ENCODE data around the gene GNPTAB. TPM values are rescaled to one million over a fixed set of nuclear protein-coding genes. Genes with fewer than 3 reads are reported as not detected.
A peak's percentile ranks its signal among the peaks of the same experiment; 100 is the strongest.
"Not testable (repeated sequence)": the region's sequence is repeated elsewhere in the genome, so short reads cannot be mapped to it uniquely, and the experiment has no call there.

Gene GNPTAB
- total RNA-seq, 2 donors from 2014 or later: 22.2 to 48.0 TPM

- ATAC-seq: peak; percentile 36 to 46
- peaks cover 0 to 10% of the 10 kb centered on the region in 2 donors for H3K36me3 Mint-ChIP-seq
- peaks cover 4 to 12% of the 10 kb centered on the region in 2 donors for H3K9me3 Mint-ChIP-seq
- no peak for DNase-seq (ENCODE audit: low spot score in 2 of 2)
- no peak overlapping the region for H3K27ac Mint-ChIP-seq
These were observed 26.3 kb upstream of the GNPTAB start for GRCh38 chr12:101857043-101857558.

GRCh38 chr12:101856614-101857013, 25.9 kb upstream of the GNPTAB start:
- H3K27ac Mint-ChIP-seq; ATAC-seq; DNase-seq (ENCODE audit: low spot score in 2 of 2); H3K36me3 Mint-ChIP-seq: not testable (repeated sequence)
- peaks cover 4 to 12% of the 10 kb centered on the region in 2 donors for H3K9me3 Mint-ChIP-seq

GRCh38 chr12:101855976-101856375, 25.2 kb upstream of the GNPTAB start:
- Mint-ChIP-seq H3K36me3 (peaks cover 0 to 10% of the 10 kb centered on the region in 2 donors), H3K9me3 (peaks cover 4 to 12% of the 10 kb centered on the region in 2 donors), H3K27ac (peak overlapping the region; percentile 4 to 63)
- no peak for DNase-seq (ENCODE audit: low spot score in 2 of 2)
- ATAC-seq: no peak

- Mint-ChIP-seq H3K36me3 (peaks cover 0 to 10% of the 10 kb centered on the region in 2 donors), H3K9me3 (peaks cover 4 to 12% of the 10 kb centered on the region in 2 donors), H3K27ac (peak overlapping the region; percentile 4 to 63)
- DNase-seq (ENCODE audit: low spot score in 2 of 2) (no peak), ATAC-seq (no peak)
These were observed 24.7 kb upstream of the GNPTAB start for GRCh38 chr12:101855364-101855884.

DNA sequence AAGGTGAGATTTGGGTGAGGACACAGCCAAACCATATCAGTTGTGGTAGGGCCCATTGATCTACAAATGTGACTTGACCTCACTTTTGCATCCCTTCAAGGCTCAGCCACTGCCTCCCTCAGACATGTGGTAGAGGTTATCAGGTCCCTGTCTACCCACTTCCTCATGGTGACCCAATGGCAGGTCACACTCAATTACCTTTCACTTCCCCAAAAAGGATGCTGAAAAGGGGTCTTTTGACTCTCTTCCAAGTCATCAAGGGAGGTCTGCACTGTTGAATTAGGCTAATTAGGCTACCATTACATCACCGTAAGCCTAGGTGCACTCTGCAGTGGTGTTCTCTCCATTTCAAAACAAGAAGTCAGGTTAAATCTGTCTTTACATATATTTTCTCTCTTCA, 24.0 kb upstream of the GNPTAB start:
- peak in 1 of 2 donors; percentile 40 for ATAC-seq
- DNase-seq (ENCODE audit: low spot score in 2 of 2): no peak
- peaks cover 0 to 10% of the 10 kb centered on the region in 2 donors for H3K36me3 Mint-ChIP-seq

GRCh38 chr12:101852998-101853397, 22.2 kb upstream of the GNPTAB start:
- H3K9me3 Mint-ChIP-seq: peaks cover 4 to 12% of the 10 kb centered on the region in 2 donors
- ATAC-seq: no peak
- H3K36me3 Mint-ChIP-seq: peaks cover 0 to 10% of the 10 kb centered on the region in 2 donors
- DNase-seq (ENCODE audit: low spot score in 2 of 2): no peak
- no peak overlapping the region for H3K27ac Mint-ChIP-seq

More for the DNA sequence above, 24.0 kb upstream of the GNPTAB start:
- Mint-ChIP-seq H3K9me3 (peaks cover 4 to 12% of the 10 kb centered on the region in 2 donors), H3K27ac (no peak overlapping the region)

GRCh38 chr12:101850199-101850598, 19.4 kb upstream of the GNPTAB start:
- Mint-ChIP-seq H3K9me3 (peaks cover 0 to 5% of the 10 kb centered on the region in 2 donors), H3K27ac (no peak overlapping the region), H3K36me3 (no peaks in the 10 kb centered on the region)
- ATAC-seq (peak; percentile 20 to 34), DNase-seq (ENCODE audit: low spot score in 2 of 2) (no peak)

- ATAC-seq (no peak), DNase-seq (ENCODE audit: low spot score in 2 of 2) (no peak)
- H3K36me3 Mint-ChIP-seq: no peaks in the 10 kb centered on the region
- H3K27ac Mint-ChIP-seq: no peak overlapping the region
- no peaks in the 10 kb centered on the region for H3K9me3 Mint-ChIP-seq
These were observed 16.6 kb upstream of the GNPTAB start for GRCh38 chr12:101847325-101847724.

- Mint-ChIP-seq H3K9me3 (no peaks in the 10 kb centered on the region), H3K36me3 (no peaks in the 10 kb centered on the region), H3K27ac (peak overlapping the region in 1 of 2 donors; percentile 46)
- DNase-seq (ENCODE audit: low spot score in 2 of 2) (no peak), ATAC-seq (peak in 1 of 2 donors; percentile 60)
These were observed 14.5 kb upstream of the GNPTAB start for GRCh38 chr12:101845137-101845711.

DNA sequence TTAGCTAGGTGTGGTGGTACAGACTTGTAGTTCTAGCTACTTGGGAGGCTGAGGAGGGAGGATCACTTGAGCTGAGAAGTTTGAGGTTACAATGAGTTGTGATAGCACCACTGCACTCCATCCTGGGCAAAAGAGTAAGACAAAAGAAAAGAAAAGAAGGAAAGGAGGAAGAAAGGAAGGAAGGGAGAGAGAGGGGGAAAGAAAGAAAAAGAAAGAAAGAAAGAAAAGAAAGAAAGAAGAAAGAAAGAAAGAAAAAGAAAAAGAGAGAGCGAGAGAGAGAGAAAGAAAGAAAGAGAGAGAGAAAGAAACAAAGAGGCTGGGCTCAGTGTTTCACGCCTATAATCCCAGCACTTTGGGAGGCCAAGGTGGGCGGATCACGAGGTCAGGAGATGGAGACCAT, 10.3 kb upstream of the GNPTAB start:
- ATAC-seq (no peak), DNase-seq (ENCODE audit: low spot score in 2 of 2) (no peak)
- Mint-ChIP-seq H3K36me3 (no peaks in the 10 kb centered on the region), H3K9me3 (no peaks in the 10 kb centered on the region), H3K27ac (peak overlapping the region in 1 of 2 donors; percentile 4)

DNA sequence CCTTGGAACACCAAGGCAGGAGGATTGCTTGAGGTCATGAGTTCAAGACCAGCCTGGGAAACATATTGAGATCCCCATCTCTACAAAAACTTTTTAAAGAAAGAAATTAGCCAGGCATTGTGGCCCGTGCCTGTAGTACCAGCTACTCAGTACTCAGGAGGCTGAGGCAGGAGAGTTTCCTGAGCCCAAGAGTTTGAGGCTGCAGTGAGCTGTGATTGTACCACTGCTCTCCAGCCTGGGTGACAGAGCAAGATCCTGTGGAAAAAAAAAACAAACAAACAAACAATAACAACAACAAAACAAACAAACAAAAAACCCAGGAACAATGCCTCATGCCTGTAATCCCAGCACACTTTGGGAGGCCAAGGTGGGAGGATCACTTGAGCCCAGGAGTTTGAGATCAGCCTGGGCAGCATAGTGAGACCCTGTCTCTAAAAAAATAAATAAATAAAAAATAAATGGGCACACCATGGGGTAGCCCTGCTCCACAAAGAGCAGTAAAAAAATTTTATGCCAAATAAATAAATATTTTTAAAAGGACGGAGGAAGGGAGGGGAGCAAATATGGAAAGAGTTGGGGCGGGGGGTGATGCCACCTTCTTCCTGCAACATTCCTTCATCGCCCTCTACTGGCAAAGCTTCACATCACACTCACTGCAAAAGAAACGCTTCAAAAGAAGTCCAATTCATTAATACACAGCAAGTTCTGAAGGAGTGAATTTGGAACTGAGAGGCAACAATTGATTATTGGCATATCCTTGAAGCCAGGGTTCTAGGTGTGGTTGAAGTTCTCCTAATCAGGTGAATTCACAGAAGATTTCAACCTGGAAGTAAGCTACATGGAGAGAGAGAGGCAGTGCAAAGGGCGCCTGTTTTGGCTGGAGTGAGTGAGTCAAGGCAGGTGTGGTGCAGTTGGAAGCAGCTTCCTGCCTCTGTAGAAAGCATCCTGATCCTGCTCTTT, 8.8 kb upstream of the GNPTAB start:
- Mint-ChIP-seq H3K9me3 (no peaks in the 10 kb centered on the region), H3K27ac (no peak overlapping the region), H3K36me3 (no peaks in the 10 kb centered on the region)
- peak in 1 of 2 donors; percentile 75 for DNase-seq (ENCODE audit: low spot score in 2 of 2)
- peak; percentile 66 to 70 for ATAC-seq

- DNase-seq (ENCODE audit: low spot score in 2 of 2) (no peak), ATAC-seq (peak; percentile 39 to 68)
- H3K36me3 Mint-ChIP-seq: no peaks in the 10 kb centered on the region
- H3K9me3 Mint-ChIP-seq: no peaks in the 10 kb centered on the region
- H3K27ac Mint-ChIP-seq: peak overlapping the region in 1 of 2 donors; percentile 69
These were observed 8.0 kb upstream of the GNPTAB start for GRCh38 chr12:101838628-101839323.

- ATAC-seq (no peak), DNase-seq (ENCODE audit: low spot score in 2 of 2) (no peak)
- Mint-ChIP-seq H3K9me3 (no peaks in the 10 kb centered on the region), H3K27ac (no peak overlapping the region), H3K36me3 (no peaks in the 10 kb centered on the region)
These were observed 1.3 kb upstream of the GNPTAB start for GRCh38 chr12:101832030-101832429.

DNA sequence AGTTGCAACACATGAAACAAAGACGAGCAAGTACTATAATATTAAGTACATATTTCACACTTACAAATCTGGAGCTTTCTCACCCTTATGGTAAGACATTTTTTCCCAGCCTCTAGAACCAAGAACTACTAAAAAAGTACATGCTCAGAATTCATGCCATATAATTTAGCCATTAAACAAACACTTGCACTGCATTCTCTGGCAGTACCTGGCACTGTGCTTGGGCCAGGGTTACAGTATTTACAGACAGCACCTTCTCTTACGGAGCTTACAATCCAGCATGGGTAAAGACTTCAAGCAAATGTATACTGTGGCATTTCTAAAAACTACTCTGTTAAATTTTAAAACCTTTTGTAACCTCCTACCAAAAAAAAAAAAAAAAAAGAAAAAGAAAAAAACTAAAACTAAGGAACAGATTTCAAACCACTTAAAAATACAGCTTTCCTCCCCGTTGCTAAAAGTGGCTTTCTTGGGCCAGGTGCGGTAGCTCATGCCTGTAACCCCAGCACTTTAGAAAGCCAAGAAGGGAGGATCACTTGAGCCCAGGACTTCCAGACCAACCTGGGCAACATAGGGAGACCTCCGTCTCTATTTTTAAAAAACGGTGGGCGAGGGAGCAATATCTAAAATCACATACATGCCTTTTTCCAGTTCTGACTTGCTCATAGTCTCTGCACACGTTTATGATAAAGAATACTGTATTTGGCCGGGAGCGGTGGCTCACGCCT, 956 bp downstream of the GNPTAB start:
- no peaks in the 10 kb centered on the region for H3K36me3 Mint-ChIP-seq
- peak overlapping the region; percentile 82 to 99 for H3K27ac Mint-ChIP-seq
- no peaks in the 10 kb centered on the region for H3K9me3 Mint-ChIP-seq
- no peak for DNase-seq (ENCODE audit: low spot score in 2 of 2)
- ATAC-seq: no peak

GRCh38 chr12:101828463-101829196, 2.1 kb downstream of the GNPTAB start:
- Mint-ChIP-seq H3K9me3 (no peaks in the 10 kb centered on the region), H3K27ac (no peak overlapping the region), H3K36me3 (no peaks in the 10 kb centered on the region)
- ATAC-seq: no peak
- no peak for DNase-seq (ENCODE audit: low spot score in 2 of 2)
